ENCODE data around the gene MIA3. TPM values are rescaled to one million over a fixed set of nuclear protein-coding genes. Genes with fewer than 3 reads are reported as not detected.

Gene MIA3
- total and polyA plus RNA-seq, 9 of the 15 experiments (the other 6 are each of a cell fraction or from before 2014, with no cell fraction given): 21.6 to 89.4 (median 40.8) TPM

GRCh38 chr1:222713091-222713961 lies 95.4 kb downstream of the MIA3 start (continued):
- TF ChIP-seq HBP1 (CRISPR knock-in tag; IDR thresholded peaks at IDR 0.05) (no peak), ZNF639 (CRISPR knock-in tag; conservative IDR thresholded peaks at IDR 0.05 in 1 of 2, IDR thresholded peaks at IDR 0.05 in 1 of 2) (no peak; a peak in 1 of 4 replicates), HOMEZ (CRISPR knock-in tag; IDR thresholded peaks at IDR 0.05) (no peak), ARID4B (CRISPR knock-in tag; IDR thresholded peaks at IDR 0.05) (no peak; the same call in 1 of the 2 replicates), MTA2 (IDR thresholded peaks at IDR 0.05; ENCODE audit: low read depth) (no peak), JUNB (CRISPR knock-in tag; conservative IDR thresholded peaks at IDR 0.05) (no peak), SUPT5H (IDR thresholded peaks at IDR 0.05) (peak; percentile 74), ZNF584 (CRISPR knock-in tag; IDR thresholded peaks at IDR 0.05; ENCODE audit: low read depth) (no peak), CHD4 (IDR thresholded peaks at IDR 0.05; ENCODE audit: insufficient read depth, insufficient replicate concordance, low read depth, low read length, poor library complexity, severe bottlenecking) (no peak), MCM2 (IDR thresholded peaks at IDR 0.05; ENCODE audit: low read depth) (no peak), ZKSCAN8 (CRISPR knock-in tag; IDR thresholded peaks at IDR 0.05) (no peak), PHF21A (IDR thresholded peaks at IDR 0.05; ENCODE audit: borderline replicate concordance, low read depth) (no peak), ZNF655 (CRISPR knock-in tag; IDR thresholded peaks at IDR 0.05) (no peak), NONO (IDR thresholded peaks at IDR 0.05; ENCODE audit: low read depth in 2 of 2, low read length in 1 of 2) (no peak)
